GM18909 (cell line): ENCODE results near the gene ZNF599.

Experiments
- ATAC-seq: cut with Tn5 transposase; IDR thresholded peaks from one replicate; pipeline ENCODE4 v1.9.1; 2021; ENCODE audit warnings: mild to moderate bottlenecking; ENCODE audit not compliant: unreplicated experiment, poor library complexity

ZNF599 gene

DNA sequence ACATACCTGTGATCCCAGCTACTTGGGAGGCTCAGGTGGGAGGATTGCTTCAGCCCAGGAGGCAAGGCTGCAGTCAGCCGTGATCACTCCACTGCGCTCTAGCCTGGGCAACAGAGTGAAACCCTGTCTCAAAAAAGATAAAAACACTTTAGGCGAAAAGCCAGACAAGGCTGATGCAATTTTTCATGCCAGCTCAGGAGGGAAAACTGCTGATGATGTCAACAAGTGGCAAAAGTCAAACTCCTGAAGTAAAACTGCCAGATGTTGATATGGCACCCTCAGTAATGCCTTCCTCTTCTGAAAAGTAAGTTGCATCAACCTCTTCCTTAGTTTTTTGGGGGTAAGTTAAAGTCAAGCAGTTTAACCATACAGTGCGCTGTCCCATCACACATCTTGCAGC is 15.6 kb downstream of the ZNF599 start:
- no peak for ATAC-seq

GRCh38 chr19:34744896-34745690 is 27.9 kb downstream of the ZNF599 start:
- no peak for ATAC-seq

DNA sequence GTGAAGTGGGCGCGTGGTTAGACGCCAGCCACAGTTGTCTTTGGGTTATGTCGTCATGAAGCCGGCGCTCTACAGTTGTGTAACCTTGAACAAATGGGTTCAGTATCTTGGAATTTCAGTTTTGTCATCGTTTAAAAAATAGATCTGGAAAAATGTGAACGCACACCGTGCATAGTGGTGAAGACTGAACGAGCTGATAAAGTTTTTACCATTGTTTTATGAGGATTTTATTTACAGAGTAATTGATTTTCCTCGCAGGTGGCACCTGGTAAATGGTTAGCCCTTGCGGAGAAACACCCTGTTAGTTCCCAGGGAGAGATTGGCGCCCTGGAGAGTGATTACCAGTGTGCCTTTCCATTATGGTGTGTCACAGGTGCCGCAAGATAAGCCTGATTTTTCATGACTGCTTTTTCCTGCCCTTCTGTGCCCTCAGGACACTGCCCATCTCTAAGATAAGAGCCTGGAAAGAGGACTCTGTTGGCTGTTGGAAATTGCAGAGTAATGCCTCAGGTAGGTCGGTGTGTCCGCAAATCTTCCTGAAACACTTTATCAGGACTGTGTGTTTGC is 38.4 kb downstream of the ZNF599 start:
- ATAC-seq, result no peak

GRCh38 chr19:34733746-34734536 is 39.1 kb downstream of the ZNF599 start, which contains the start of gene ZNF181:
Gene ZNF181 (plus strand): TSS chr19:34734243. CDS start chr19:34735038, 795 bp downstream.
- ATAC-seq, result peak; percentile 78

GRCh38 chr19:34733266-34733745 is 39.7 kb downstream of the ZNF599 start:
- peak; percentile 16 for ATAC-seq

GRCh38 chr19:34732612-34733211 is 40.3 kb downstream of the ZNF599 start:
- no peak for ATAC-seq

GRCh38 chr19:34731964-34732363 is 41.1 kb downstream of the ZNF599 start:
- ATAC-seq, result no peak

DNA sequence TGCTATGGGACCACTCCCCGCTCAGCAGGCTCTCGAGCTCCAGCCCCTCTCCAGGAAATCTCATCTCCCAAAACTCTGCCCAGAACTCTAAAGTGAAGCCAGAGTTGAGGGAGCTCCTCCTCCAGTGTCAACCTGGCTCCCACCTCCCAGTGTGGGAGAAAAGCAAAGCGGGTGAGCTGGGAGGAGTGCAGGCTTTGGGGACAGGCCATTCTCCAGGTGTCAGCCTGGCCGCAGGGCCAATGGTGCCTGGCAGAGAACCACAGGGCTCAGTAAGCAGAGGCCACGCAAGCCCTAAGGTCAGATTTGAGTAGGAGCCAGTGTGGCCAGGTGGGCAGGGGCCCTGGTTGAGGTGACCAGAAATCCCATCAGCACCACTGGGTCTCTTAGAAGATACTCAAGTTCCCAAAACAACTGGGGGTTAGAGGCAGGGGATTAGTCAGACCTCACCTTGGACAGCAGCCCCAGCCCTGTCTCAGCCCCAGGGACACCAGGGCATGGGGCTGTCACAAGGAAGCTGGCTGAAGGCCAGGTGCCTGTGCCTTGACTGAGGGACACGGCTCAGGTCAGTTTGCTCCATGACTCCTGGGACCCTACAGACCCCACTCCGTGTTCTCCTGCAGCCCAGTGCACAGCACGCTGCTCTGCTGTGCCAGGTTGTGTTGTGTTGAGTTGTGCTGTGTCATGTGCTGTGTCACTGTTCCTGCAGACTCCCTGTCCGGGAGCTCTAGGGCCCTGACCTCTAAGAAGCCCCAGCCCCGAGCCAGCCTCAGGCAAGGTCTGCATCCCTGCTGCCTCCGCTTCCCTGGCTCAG is 41.8 kb downstream of the ZNF599 start:
- ATAC-seq, result no peak

DNA sequence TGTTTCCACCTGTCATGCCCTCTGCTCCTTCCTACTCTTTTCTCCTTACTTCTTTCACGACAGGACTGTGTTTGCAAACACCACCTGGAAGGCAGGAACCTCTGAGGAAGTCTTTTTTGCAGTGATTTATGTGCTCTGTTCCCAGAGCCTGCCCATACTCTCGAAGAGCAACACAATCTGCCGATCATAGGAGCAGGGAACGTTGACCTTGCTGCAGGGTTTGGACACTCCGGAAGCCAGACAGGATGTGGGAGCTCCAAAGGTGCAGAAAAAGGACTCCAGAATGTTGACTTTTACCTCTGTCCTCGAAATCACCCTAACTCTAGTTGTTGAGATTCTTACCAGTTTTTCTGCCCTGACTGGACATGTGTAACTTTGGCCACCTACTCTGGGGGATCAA is 47.6 kb downstream of the ZNF599 start:
- ATAC-seq, result no peak

- no peak for ATAC-seq
Observed at GRCh38 chr19:34722353-34722752, 50.7 kb downstream of the ZNF599 start.

DNA sequence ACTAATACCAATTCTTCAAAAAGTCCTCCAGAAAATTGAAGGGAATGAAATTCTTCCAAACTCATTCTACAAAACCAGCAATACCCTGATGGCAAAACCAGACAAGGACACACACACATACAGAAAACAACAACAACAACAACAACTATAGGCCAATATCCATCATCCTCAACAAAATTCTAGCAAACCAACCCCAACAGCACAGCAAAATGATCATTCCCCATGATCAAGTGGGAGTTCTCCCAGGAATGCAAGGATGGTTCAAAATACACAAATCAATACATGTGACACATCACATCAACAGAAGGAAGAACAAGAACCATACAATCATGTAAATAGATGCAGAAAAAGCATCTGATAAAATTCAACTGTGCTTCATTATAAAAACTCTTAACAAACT is 57.7 kb downstream of the ZNF599 start:
- no peak for ATAC-seq

DNA sequence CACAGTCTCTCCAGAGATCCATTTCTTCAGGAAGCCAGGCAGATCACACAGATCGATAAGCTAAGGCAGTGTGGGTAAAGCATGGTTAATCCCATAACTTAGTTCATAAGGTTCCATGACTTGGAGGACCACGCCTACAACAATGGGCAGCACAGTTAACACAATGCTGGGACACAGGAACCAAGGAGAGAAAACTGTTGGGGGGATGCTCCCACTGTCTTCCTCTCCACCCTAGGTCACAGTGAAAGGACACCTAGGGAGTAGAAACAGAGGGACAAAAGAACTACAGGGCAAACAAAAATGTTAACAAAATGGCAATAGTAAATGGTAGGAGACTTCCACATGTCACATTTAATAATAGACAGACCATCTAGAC is 59.8 kb downstream of the ZNF599 start:
- no peak for ATAC-seq

GRCh38 chr19:34712395-34713261 is 60.4 kb downstream of the ZNF599 start:
- ATAC-seq, result no peak

GRCh38 chr19:34711890-34712289 is 61.1 kb downstream of the ZNF599 start:
- no peak for ATAC-seq
